ENCODE measurements around the gene IQSEC1.
A peak's percentile ranks its signal among the peaks of the same experiment; 100 is the strongest.

Gene IQSEC1

GRCh38 chr3:12924437-12924836, 148.8 kb downstream of the IQSEC1 start:
- no peak for DNase-seq

GRCh38 chr3:12922881-12923431, 150.3 kb downstream of the IQSEC1 start:
- no peak for DNase-seq

GRCh38 chr3:12922306-12922705, 150.9 kb downstream of the IQSEC1 start:
- no peak for DNase-seq

DNA sequence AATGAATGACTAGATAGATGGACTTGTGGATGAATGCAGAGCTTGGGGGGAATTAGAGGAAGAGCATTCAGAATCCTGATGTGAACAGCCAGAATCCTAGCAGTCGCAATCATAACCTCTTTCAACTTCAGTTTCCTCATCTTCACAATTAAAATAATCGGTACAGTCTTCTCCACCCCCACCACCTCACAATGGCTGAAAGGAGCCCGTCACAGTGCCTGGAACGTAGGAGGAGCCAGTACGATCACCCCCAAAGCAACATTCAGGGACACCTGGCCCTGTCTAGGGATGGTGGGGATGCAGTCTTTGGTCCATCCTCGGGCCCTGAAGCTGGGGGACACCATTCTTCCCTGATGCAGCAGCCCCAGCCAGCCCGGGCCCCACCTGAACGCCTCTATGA, 151.5 kb downstream of the IQSEC1 start:
- DNase-seq, result no peak

DNA sequence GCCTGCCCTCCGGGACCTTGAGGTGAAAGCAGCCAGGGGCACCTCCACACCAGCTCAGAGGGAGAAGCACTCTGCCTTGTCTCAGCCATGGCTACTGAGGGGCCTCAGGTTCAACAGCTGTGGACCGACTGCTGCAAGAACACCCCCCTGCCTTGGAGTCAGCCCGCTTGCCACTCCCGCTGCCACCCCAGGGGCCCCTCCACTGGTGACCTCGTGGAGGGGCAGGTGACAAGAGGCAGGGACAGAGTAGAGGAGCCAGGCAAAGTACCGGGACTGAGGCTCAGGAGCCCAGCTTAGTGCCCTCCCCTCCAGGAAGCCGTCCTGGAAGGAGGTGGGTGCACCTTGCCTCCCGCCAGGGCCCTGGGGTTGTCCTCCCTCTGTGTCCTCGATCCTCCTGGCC, 152.3 kb downstream of the IQSEC1 start:
- no peak for DNase-seq

DNA sequence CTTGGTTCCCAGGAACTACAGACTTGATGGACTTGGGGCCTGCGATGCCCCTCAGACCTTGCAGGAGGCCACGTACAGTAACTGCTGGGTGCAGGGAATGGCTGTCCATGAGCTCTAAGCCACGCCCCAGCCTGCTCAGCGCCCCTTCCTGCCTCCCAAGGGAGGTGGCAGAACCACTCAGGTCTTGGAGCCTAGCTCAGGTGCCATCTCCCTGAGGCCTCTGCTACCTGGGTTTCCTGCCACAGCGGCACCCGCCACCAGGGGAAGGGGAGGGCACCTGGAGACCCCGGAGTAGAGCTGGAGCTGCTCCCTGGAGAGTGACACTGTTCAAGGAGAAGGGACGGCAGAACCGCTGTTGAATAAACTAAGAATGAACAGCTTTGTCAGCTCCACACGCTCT, 154.0 kb downstream of the IQSEC1 start:
- no peak for DNase-seq

DNA sequence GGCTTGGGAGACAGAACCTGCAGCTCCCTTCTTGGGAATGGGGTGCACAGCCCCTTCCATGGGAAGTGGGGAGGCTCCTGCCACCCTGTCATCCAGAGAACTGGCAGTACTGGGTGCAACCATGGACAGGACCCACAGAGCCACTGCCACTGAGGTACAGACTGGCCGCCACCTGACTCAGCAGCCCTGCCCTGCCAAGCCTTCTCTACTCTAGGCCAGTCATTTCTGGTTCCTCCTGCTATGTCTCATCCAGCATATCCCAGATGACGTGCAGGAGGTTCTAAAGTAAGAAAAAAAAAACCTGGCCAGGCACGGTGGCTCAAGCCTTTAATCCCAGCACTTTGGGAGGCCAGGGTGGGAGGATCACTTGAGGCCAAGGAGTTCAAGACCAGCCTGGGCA, 155.0 kb downstream of the IQSEC1 start:
- no peak for DNase-seq

- peak; percentile 73 for DNase-seq
Measured at GRCh38 chr3:12916159-12916558, 157.1 kb downstream of the IQSEC1 start.

DNA sequence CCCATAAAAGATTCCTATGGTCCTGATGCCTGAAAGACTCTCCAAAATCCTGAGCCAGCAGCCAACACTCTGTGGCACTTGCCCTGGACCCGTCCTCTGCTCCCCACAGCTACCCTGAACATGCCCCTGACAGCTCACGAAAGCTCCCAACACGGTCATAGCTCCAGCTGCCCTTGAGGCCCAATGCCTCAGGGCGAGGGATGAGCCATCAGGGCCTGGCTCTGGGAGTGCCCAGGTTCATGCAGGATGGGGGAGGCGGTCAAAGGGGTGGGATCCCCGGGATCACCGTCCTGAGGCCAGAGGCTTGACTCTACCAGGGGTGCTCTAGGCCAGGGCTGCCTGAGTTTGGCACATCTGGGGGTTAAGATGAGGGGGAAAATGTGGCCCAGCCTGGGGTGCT, 159.1 kb downstream of the IQSEC1 start:
- no peak for DNase-seq

GRCh38 chr3:12911881-12912415, 161.3 kb downstream of the IQSEC1 start:
- no peak for DNase-seq

- no peak for DNase-seq
Measured at GRCh38 chr3:12910356-12911099, 162.7 kb downstream of the IQSEC1 start.

DNA sequence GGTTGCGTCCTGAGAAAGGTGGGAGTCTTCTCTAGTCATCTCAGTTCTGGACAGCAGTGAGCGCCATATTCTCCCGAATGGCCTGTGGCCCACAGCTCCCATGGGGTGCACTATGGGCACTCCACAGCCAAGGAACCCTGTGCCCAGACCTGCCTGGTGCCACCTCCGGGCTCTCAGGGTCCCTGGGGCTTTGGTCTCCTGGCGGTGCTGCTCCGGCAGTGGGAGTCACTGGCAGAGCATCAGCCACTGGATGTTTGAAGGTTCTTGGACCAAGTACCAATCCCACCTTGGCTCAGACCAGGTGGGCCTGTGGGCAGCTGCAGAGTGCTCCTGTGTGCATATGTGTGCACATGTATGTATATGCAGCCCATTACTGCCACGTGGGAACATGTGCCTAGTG, 163.5 kb downstream of the IQSEC1 start:
- DNase-seq, result no peak

- no peak for DNase-seq
Measured at GRCh38 chr3:12908859-12909258, 164.4 kb downstream of the IQSEC1 start.

DNA sequence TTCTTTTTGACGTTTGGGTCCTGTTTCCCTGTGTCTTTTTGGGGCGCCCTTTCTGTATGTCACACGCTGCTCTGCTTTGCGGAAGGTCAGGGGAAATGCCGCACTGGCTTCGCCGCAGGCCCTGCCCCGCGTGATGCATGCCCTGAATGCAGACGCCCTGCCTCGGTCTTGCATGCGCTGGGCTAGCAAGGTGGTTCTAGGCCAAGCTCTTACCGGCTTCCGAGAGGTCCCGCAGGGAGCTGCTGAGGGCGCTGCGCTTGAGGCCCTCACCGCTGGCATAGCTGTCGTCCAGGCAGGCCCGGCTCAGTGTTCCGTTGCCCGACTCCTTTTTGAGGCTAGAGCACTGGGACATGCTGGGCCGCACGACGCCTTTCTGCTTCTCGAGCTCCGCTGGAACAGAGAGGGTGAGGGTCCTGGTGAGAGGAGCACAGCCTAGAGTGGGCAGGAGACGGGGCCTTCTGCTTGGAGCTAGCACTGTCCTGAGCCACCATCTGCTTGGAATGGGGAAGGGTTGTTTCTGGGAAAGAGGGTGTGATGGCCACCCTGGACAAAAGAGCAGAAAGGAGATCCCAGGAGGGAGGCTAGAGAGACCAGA, 165.0 kb downstream of the IQSEC1 start:
- no peak for DNase-seq

DNA sequence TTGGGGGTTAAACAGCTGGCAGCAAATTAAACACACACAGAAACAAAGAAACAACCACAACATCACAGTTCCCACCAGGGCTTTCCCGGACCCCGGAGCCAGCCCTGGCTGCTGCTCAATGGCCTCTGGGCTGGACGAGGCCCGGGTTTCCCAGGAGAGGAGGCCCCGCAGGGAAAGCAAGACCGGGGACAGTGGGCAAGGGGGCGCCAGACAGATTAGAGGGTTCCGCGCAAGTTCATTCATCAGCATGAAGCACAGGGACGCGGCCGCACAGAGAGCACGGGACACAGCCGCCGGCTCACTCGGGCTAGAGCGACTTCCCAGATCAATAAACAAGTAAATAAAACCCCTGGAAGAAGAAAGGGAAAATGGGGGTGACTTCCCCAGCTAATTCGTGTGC, 165.5 kb downstream of the IQSEC1 start:
- no peak for DNase-seq

- DNase-seq, result no peak
Measured at GRCh38 chr3:12907296-12907695, 165.9 kb downstream of the IQSEC1 start.

DNA sequence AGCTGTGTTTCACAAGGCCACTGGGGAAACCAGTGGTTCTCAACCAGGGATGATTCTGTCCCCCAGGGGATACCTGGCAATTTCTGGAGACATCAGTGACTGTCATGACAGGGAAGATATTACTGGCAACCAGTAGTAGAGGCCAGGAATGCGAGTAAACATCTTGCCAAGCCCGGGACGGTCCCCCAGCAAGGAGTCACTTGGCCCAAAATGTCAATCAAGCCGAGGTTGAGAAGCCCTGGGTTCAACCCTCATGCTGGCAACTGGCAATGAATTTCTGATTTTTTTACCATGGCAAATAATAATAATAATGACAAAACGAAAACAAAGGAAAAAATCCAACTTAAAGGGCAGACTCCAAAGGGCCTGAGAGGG, 166.3 kb downstream of the IQSEC1 start:
- DNase-seq, result no peak

DNA sequence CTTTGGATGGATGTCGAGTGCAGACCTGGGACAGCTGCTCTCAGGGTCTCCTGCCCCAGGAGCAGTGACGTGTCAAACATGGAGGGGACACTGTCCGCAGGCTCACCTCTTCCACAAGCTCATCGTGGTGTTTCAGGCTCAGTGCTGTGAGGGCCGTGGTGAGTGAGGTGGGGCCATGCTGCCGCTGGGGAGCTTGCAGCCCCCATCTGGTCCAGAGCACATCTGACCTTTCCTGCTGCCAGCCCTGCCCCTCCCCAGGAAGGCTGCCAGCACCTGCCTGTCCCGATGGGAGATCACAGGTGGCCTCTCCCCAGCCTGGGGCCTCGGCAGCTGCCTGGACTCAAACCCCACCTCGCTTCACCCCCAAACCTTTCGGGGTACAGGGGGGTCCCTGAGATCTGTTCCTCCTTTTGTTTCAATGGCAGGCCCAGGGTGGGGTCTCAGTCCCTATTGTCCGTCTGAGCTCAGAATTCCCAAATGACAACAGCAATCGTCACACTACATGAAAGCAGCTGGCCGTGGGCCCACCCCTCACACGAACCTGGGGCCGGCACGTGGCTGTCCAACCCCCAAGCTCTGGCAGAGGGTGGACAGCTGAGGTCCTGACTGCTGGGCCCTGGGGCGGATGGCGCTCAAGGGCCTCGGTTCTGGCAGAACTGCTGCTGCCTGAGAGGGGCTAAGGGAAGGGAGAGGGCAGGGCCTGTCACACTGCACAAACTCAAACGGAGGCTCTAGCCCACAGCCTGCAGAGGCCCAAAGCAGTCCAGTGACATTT, 166.9 kb downstream of the IQSEC1 start:
- no peak for DNase-seq

DNA sequence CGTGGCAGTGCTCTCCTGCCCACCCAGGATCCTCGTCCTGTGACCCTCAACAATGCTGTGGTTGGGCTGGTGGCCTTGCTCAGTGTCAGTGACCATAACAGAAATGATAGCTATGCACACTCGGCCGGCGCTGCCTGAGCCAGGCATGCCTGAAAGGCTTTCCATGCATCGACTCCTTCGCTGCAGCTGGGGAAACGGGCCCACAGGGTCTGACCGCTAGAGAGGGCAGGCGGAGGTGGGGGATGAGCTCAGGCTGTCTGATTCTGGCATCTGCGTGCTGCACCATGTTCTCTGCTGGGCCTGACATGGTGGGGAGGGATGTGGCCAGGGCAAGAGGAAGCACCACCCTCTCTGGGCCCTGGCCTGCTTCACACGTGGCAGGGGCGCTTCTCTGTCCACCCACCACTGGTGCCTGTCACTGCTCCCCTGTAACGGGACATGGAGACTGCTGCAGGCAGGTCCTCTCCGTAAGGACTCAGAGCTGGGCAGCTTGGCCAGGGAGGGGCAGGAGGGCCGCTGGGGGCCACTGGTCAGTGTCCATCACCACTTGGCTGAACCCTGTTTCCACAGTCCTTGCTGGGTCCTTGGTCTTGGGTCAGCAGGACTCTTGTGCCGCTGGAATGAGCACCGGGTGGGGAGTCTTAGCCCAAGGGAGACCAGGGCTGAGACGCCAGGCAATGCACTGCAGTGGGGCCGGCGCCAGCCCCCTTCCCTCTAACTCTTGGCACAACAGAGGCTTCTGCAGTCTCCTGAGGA, 167.7 kb downstream of the IQSEC1 start:
- DNase-seq, result no peak

DNA sequence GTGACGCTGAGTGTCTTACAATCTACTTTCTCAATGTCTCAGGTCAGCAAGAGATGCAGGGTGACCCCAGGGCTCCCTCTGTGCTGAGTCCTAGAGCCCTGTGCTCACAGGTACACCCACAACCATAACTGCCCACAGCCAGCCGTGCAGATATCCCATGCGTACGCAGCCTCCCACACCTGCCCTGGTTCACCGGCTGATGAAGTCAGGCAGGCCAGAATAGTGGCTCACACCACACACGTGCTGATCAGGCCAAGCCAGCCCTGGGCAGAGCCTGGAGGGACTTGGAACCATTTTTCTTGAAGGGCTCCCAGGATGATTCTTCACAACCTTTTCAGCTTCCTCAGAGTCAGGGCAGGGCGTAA, 168.3 kb downstream of the IQSEC1 start:
- no peak for DNase-seq

GRCh38 chr3:12903881-12904280, 169.3 kb downstream of the IQSEC1 start:
- no peak for DNase-seq

DNA sequence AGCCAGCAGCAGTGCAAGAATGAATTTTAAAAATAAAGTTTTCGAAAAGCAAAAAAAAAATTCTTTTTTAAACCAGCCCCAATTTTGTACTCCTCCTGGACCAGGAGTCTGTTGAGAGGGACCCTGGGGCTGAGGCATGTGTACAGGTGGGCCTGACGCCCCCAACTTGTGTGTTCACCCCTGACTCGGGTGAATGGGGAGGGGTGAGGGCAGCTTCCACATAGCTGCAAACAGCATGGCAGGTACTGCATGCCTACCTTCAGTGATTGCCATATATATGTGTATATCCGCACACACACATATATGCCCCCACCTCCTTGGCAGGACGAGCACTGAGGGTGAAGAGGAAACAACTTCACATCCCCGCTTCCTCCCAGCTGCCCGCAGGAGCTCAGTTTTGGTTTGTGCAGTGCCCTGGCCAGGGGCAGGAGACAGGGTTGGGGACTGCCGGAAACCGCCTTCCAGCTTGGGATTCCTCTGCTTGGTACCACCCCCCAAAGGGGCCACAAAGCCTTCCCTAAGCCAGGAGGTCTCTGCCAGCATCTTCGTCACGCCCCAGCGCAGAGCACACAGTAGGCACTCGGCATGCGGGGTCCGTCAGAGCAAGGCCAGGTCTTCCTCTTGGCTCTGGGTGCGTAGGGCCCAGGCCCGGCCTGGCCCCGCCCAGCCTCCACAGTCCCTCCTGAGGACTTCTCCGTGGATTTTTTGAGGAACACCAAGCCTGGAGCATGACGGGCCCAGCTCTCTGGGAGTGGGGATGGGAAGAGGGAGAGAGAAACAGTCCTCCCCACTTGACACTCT, 170.0 kb downstream of the IQSEC1 start:
- DNase-seq, result no peak
